GM12892 (cell line): ENCODE data around the gene MACROD1.

ENCODE experiments used
- POLR2A ChIP-seq: IDR thresholded peaks from 2 replicates; pipeline ENCODE4 v1.6.1; 2011; ENCODE audit warnings: low read depth, low read length, control low read depth
- POLR2AphosphoS5 ChIP-seq: IDR thresholded peaks from 2 replicates; pipeline ENCODE4 v1.6.1; 2011; ENCODE audit warnings: low read depth, low read length, control low read depth
- TAF1 ChIP-seq: IDR thresholded peaks from 2 replicates; pipeline ENCODE4 v1.6.1; 2011; ENCODE audit warnings: low read depth, mild to moderate bottlenecking, control low read depth, low read length, borderline replicate concordance

DNA sequence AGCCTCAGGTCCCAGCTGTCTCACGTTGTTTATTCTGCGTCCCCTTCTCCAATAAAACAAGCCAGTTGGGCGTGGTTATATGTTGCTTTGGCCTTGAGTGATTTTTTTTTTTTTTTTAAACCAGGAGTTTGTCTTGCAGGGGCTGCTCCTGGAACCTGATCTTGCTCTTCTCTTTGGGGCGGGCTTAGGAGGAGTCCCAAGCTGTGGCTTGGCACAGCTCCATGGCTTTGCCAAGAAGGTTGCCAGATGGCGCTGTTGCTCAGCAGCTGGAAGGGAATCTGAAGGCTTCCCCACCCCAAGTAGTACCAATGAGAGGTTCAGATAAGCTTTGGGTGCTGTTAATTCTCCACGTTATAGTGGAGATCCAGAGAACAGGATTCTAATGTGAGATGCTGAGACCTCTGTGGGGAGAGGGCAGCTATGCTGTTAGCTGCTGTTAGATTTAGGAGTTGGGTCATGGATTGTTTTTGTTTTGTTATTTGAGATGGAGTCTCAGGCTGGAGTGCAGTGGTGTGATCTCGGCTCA, 38.6 kb upstream of the MACROD1 start:
- no peak for TF ChIP-seq POLR2AphosphoS5
- TF ChIP-seq POLR2A, result no peak
- no peak for TF ChIP-seq TAF1
